HL-60/S4 (cell line): ENCODE results near the gene MED27.
"Not testable (repeated sequence)": the region's sequence is repeated elsewhere in the genome, so short reads cannot be mapped to it uniquely, and the experiment has no call there.

Experiments used
- in situ Hi-C: fragments of 300-500 bp; cut with MboI; formaldehyde crosslinking; loops from 2 replicates; pipeline ENCODE4 v1.14.3; 2022; ENCODE audit warnings: low sequenced_read_pairs

MED27 gene

GRCh38 chr9:132077881-132078698 is 1.6 kb downstream of the MED27 start:
- in situ Hi-C loops, result no loop called here

- in situ Hi-C loops, result no loop called here
Measured at GRCh38 chr9:132075853-132076252, 3.8 kb downstream of the MED27 start.

DNA sequence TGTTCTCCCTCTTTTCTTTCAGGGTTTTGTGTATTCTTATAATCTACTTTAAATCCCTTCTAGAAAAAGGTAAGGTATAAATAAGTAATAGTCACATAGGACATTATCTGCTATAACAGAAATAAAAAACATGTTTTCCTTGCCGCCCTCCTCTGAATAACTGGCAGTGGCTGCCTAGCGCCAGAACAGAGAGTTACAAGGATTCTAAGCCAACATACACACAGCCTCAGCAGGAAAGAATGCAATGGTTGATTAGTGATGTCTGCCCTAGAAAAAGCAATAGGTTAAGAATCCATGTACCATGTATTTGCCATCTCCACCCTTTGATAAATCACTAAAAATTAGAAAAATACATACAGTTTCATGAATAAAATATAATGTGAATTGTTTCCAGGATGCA is 4.9 kb downstream of the MED27 start:
- in situ Hi-C loops, result no loop called here

- in situ Hi-C loops, result no loop called here
Measured at GRCh38 chr9:132071847-132072507, 7.7 kb downstream of the MED27 start.

DNA sequence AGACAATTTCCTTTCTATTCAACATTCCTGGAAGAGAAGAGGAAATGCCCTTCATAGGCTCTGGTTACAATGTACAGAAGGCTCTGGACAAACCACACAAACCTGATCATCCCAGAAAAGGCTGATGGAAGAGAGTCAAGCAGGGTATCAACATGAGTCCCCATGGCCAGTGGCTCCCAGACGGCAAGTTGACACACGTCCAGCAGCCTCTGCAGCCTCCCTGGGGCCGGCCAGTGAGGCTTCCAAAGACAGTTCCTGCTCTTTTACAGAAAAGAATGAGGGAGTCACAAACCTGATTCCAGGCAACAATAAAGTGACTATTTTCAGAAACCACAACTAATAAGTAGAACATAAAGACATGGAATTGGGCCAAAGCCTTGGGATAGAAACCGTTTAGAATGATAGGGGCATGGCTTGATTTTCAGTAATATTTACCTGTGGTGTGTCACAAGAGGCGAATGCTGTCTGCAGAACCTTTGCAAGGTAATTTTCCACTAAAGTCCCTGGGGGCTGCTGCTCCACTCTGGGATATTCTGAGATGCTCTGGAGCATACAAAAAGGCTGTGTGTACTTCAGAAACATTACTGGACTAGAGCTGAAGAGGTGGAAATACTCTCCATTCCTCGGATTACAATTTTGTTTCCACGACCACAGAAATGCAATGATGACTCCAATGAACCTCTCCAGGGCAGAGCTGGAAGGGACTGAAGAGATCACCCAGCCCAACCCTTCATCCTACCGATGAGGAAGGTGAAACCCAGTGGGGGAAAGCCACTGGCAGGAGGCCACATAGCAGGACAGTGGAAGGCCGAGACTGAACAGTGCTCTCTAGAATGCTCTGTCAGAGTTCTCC is 10.4 kb downstream of the MED27 start:
- in situ Hi-C loops, result no loop called here

DNA sequence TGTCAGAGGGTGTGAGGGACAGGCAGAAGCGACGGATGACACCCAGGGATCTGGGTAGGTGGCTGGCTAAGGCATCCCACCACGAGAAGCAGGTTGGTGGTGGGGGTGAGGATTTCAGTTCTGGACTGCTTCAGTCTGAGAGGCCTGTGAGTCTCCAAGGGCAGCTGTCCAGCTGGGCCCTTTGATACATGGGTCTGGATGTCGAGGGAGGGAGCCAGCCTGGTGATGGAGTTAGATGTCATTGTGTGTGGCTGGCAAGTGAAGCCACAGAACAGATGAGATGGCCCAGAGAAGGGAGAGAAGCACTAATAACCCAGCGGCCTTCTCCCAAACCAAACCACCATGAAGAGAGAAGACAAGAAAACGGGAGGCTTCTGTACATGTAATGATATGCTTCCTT is 11.1 kb downstream of the MED27 start:
- in situ Hi-C loops, result no loop called here

DNA sequence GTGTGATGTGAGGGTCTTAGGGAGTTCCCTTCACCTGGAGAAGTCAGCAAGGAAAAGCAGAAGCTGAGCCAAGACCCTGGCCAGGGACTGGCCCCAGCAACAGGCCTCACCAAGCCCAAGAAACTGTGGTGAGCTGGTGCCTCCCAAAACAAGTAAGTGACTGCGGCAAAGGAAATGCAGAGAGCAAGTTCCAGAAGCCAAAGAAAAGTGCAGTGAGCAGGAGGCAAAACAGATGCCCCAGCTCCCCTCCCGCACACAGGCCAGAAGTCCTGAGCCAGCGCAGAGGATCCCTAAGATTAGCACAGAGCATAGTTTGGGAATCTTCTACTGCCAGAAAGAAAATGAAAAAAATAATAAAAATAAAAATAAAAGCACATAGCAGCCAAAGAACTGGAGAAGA is 13.2 kb downstream of the MED27 start:
- in situ Hi-C loops, result no loop called here

DNA sequence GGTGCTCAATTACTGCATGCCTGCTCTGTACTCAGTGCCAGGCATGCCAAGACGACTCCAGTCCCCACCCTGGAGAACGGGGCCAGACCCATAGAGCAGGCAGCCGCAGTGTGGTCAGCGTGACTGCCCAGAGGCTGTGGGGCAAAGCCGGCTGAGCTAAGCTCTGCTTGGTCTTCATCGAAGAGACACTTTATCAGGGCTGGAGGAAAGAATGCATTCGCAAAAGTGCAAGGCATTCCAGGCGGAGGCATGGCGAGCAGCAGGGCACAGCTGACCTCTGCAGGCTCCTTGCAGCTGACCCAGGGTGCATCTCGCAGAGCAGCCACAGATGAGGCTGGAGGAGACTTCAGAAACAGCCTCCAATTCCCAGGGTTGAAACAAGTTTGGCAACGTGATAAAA is 13.6 kb downstream of the MED27 start:
- in situ Hi-C loops, result no loop called here

DNA sequence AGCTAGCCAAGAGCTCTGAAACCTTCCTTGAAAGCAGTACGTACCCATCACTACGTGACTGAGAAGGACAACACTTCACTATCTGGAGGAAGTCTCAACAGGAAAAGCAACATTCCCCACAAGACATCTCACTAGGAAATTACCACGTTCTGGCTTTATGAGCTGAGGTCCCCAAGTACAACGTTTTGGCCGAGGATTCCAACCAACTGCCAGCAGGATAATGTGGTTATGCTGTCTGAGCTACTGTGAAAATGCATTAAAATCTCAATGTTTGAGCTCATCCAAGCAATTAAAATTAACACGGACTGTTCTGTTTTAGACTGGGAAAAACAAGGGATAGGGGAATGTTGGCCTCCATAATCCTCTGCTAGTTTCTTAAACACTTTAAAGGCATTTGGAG is 16.4 kb downstream of the MED27 start:
- in situ Hi-C loops, result no loop called here

GRCh38 chr9:132062806-132063205 is 16.9 kb downstream of the MED27 start:
- in situ Hi-C loops, result no loop called here

DNA sequence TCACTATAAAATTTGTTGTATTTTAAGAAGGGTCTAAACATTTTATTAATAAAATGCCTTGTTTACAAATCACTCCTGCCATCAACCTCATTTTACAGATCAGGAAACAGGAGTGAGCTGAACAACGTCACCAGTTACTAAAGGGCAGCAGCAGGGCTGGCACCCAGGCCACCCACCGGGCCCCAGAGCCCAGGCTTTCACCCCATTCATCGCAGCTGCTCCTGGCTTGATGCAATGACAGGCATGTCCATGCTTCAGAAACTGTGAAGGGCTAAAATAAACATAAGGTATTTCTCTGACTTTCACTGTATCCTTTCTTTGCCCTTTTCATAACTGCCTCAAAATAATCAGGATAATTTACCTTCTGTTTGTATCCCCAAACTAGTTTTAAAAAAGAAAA is 18.1 kb downstream of the MED27 start:
- in situ Hi-C loops, result no loop called here

DNA sequence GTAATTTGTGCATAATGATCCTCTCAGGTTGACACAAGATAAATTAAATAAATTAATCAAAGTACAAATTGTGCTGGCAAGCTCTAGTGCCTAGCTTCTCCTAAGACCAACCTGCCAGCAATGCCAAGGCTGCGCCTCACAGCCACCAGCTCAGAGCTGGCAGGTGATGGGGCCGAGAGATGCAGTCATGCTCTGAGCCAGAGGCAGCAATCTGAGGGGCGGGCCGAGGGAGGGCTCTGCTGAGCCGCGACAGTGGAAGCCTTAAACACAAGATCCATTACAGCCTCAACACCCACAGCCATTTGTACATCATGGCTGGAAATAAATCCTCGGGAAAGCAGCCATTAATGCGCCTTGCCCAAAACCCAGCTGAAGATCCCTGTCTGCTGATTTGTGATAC is 20.3 kb downstream of the MED27 start:
- in situ Hi-C loops, result no loop called here

DNA sequence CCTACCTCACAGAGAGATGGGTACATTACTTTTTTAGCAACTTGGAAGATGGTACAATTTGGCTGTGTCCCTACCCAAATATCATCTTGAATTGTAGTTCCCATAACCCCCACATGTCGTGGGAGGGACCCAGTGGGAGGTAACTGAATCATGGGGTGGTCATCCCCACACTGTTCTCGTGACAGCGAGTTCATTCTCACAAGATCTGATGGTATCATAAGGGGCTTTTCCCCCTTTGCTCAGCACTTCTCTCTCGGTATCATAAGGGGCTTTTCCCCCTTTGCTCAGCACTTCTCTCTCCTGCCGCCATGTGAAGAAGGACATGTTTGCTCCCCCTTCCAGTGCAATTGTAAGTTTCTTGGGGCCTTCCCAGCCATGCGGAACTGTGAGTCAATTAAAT is 21.4 kb downstream of the MED27 start:
- in situ Hi-C loops, result not testable (repeated sequence)

GRCh38 chr9:132056717-132057560 is 22.7 kb downstream of the MED27 start:
- in situ Hi-C loops, result no loop called here

- in situ Hi-C loops, result no loop called here
Measured at GRCh38 chr9:132055756-132056155, 23.9 kb downstream of the MED27 start.

DNA sequence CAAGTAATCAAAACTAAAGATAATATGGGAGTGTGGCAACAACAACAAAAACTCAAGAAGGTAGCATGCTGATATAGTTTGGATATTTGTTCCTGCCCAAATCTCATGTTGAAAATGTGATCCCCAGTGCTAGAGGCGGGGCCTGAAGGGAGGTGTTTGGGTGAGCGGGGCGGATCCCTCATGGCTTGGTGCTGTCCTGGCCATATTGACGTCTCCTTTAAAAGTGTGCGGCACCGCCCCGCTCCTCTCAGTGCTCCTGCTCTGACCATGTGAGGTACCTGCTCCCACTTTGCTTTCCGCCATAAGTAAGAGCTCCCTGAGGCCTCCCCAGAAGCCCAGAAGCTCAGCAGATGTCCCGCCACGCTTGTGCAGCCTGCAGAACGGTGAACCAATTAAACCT is 25.6 kb downstream of the MED27 start:
- in situ Hi-C loops, result no loop called here

- in situ Hi-C loops, result no loop called here
Measured at GRCh38 chr9:132049900-132050299, 29.8 kb downstream of the MED27 start.

GRCh38 chr9:132049323-132049882 is 30.3 kb downstream of the MED27 start:
- in situ Hi-C loops, result no loop called here

- in situ Hi-C loops, result no loop called here
Measured at GRCh38 chr9:132048201-132048600, 31.5 kb downstream of the MED27 start.

DNA sequence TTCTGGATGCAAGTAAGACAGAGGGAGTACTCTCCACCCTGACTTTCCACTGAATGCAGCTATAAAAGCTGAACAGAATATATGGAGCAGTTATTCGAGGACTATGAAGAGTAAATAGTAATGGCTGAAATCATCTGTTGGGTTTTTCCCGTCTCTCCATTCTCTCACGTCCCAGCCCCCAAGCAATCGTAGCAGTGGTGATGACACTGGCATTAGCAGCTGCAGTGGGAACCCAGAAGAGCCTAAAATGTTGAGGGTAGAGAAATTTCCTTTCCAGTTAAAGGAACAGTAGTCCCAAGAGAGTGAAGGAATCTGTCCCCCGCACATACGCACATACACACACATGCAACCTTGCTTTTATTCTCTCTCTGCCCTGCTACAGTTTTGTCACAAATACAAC is 33.2 kb downstream of the MED27 start:
- in situ Hi-C loops, result no loop called here
